ENCODE data around the gene TAP2. TPM values are rescaled to one million over a fixed set of nuclear protein-coding genes. Genes with fewer than 3 reads are reported as not detected.

Gene TAP2
- polyA plus RNA-seq, 1 of the 3 experiments (the other 2 are of a cell fraction) = 19.9 TPM

DNA sequence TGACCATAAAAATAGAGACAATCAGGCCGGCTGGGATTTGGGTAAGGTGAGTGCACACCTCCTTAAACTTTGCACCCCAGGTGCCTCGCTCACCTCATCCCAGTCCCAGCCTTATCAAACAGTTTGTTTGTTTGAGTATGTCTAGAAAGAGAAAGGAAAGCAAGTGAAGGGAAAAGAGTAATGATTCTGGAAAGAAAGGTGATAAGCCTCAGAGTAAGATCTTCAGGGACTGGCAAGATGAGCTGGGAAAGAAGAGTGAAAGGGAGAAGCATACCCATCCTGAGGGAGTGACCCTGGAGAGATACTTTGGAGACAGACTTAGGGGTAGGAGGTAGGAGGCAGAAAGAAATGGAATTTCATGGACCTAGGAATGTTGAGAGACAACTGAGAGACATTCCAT is 1.7 kb downstream of the TAP2 start:
- H3K27me3 ChIP-seq (ENCODE audit: insufficient read depth) = no peaks in the 10 kb centered on the region
- no peak overlapping the region for H3K27ac ChIP-seq (ENCODE audit: low read depth in 2 of 2, low read length in 1 of 2)
- no peak for DNase-seq
- peaks cover 0 to 7% of the 10 kb centered on the region in 2 experiments; a peak in 1 of 4 replicates for H3K4me1 ChIP-seq (ENCODE audit: control insufficient read depth in 1 of 2, insufficient read depth in 2 of 2, low read depth in 1 of 2, low read length in 1 of 2)
- TF ChIP-seq RFX5 (IDR thresholded peaks at IDR 0.05; ENCODE audit: low read length) (no peak), RCOR1 (IDR thresholded peaks at IDR 0.05; ENCODE audit: low read length) (no peak), REST (IDR thresholded peaks at IDR 0.05; ENCODE audit: low read depth, low read length) (no peak), FOXJ3 (CRISPR knock-in tag; IDR thresholded peaks at IDR 0.05) (no peak), POLR2AphosphoS5 (IDR thresholded peaks at IDR 0.05; ENCODE audit: low read depth, low read length) (no peak), SIN3A (IDR thresholded peaks at IDR 0.05; ENCODE audit: borderline replicate concordance, low read depth, low read length) (no peak)
- no peak overlapping the region for H3K4me2 ChIP-seq
- H3K9me2 ChIP-seq = no peaks in the 10 kb centered on the region
- H3F3A ChIP-seq (replicated peaks; ENCODE audit: insufficient read depth) = peaks cover 8% of the 10 kb centered on the region
- 88% methylated on average over 2 of the region's 2 CpGs for WGBS (ENCODE audit: low lambda C conversion rate)
- no peaks in the 10 kb centered on the region for H4K20me1 ChIP-seq (ENCODE audit: insufficient read depth)
- no peak overlapping the region for H3K4me3 ChIP-seq (ENCODE audit: low read depth in 2 of 2, low read length in 1 of 2)
- no peak overlapping the region for H2AFZ ChIP-seq (ENCODE audit: low read depth)
- CTCF ChIA-PET = interaction anchor here (2.8 to 6.3 kb wide), 4 partner anchors 9 to 118 kb away, joined by 11 to 223 read pairs (median 99); partner anchors contain the start of genes PSMB9 and TAP1
- POLR2A ChIA-PET = no interaction called here
- no peak overlapping the region for H3K9ac ChIP-seq
- no peaks in the 10 kb centered on the region for H3K79me2 ChIP-seq (ENCODE audit: insufficient read depth)
- H3K36me3 ChIP-seq (replicated peaks in 1 of 2; ENCODE audit: control insufficient read depth in 1 of 2, insufficient read depth in 2 of 2, low read length in 1 of 2) = peaks cover 8 to 19% of the 10 kb centered on the region in 2 experiments
- H3K9me3 ChIP-seq = no peaks in the 10 kb centered on the region

- Histone ChIP-seq H3K9ac (no peak overlapping the region), H3K4me1 (ENCODE audit: control insufficient read depth in 1 of 2, insufficient read depth in 2 of 2, low read depth in 1 of 2, low read length in 1 of 2) (peaks cover 0 to 7% of the 10 kb centered on the region in 2 experiments; a peak in 1 of 4 replicates), H3K4me3 (ENCODE audit: low read depth in 2 of 2, low read length in 1 of 2) (no peak overlapping the region), H3K79me2 (ENCODE audit: insufficient read depth) (no peaks in the 10 kb centered on the region), H3K9me3 (no peaks in the 10 kb centered on the region), H3F3A (replicated peaks; ENCODE audit: insufficient read depth) (peaks cover 8% of the 10 kb centered on the region), H2AFZ (ENCODE audit: low read depth) (no peak overlapping the region), H3K27me3 (ENCODE audit: insufficient read depth) (no peaks in the 10 kb centered on the region), H3K4me2 (no peak overlapping the region), H3K36me3 (replicated peaks in 1 of 2; ENCODE audit: control insufficient read depth in 1 of 2, insufficient read depth in 2 of 2, low read length in 1 of 2) (peaks cover 8 to 13% of the 10 kb centered on the region in 2 experiments), H3K27ac (ENCODE audit: low read depth in 2 of 2, low read length in 1 of 2) (no peak overlapping the region), H3K9me2 (no peaks in the 10 kb centered on the region), H4K20me1 (ENCODE audit: insufficient read depth) (no peaks in the 10 kb centered on the region)
- TF ChIP-seq YY1 (IDR thresholded peaks at IDR 0.05; ENCODE audit: low read depth) (no peak), SMC3 (IDR thresholded peaks at IDR 0.05; ENCODE audit: low read depth, low read length) (no peak), ELF1 (IDR thresholded peaks at IDR 0.05) (no peak), GABPA (IDR thresholded peaks at IDR 0.05; ENCODE audit: low read depth) (no peak), SIN3A (IDR thresholded peaks at IDR 0.05; ENCODE audit: borderline replicate concordance, low read depth, low read length) (no peak), NRF1 (IDR thresholded peaks at IDR 0.05; ENCODE audit: low read depth, low read length) (no peak), RAD21 (IDR thresholded peaks at IDR 0.05; ENCODE audit: low read length) (no peak), JUND (IDR thresholded peaks at IDR 0.05) (no peak), RFX5 (IDR thresholded peaks at IDR 0.05; ENCODE audit: low read length) (no peak), IRF3 (IDR thresholded peaks at IDR 0.05; ENCODE audit: low read depth, low read length) (no peak), CHD2 (IDR thresholded peaks at IDR 0.05; ENCODE audit: low read length, partially characterized antibody) (no peak), RXRA (IDR thresholded peaks at IDR 0.05; ENCODE audit: borderline replicate concordance, low read depth) (no peak), TAF1 (IDR thresholded peaks at IDR 0.05; ENCODE audit: borderline replicate concordance, low read depth, low read length) (no peak)
- TF ChIP-seq, protein P1, sequence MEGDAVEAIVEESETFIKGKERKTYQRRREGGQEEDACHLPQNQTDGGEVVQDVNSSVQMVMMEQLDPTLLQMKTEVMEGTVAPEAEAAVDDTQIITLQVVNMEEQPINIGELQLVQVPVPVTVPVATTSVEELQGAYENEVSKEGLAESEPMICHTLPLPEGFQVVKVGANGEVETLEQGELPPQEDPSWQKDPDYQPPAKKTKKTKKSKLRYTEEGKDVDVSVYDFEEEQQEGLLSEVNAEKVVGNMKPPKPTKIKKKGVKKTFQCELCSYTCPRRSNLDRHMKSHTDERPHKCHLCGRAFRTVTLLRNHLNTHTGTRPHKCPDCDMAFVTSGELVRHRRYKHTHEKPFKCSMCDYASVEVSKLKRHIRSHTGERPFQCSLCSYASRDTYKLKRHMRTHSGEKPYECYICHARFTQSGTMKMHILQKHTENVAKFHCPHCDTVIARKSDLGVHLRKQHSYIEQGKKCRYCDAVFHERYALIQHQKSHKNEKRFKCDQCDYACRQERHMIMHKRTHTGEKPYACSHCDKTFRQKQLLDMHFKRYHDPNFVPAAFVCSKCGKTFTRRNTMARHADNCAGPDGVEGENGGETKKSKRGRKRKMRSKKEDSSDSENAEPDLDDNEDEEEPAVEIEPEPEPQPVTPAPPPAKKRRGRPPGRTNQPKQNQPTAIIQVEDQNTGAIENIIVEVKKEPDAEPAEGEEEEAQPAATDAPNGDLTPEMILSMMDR (IDR thresholded peaks at IDR 0.05) = no peak
- TF ChIP-seq, protein P2, sequence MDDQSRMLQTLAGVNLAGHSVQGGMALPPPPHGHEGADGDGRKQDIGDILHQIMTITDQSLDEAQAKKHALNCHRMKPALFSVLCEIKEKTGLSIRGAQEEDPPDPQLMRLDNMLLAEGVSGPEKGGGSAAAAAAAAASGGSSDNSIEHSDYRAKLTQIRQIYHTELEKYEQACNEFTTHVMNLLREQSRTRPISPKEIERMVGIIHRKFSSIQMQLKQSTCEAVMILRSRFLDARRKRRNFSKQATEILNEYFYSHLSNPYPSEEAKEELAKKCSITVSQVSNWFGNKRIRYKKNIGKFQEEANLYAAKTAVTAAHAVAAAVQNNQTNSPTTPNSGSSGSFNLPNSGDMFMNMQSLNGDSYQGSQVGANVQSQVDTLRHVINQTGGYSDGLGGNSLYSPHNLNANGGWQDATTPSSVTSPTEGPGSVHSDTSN (IDR thresholded peaks at IDR 0.05) = no peak
- ChIA-PET POLR2A (no interaction called here), CTCF (interaction anchor here (2.6 kb wide), 1 partner anchor 19 kb away, joined by 7 read pairs; the partner anchor contains the start of genes PSMB9 and TAP1)
- DNase-seq = no peak
- WGBS (ENCODE audit: low lambda C conversion rate) = 96% methylated on average over 14 of the region's 16 CpGs
Observed at GRCh38 chr6:32835167-32835893, 3.2 kb downstream of the TAP2 start.
